AG04450 (cell line): ENCODE measurements around the gene LRPAP1. TPM values are rescaled to one million over a fixed set of nuclear protein-coding genes. Genes with fewer than 3 reads are reported as not detected.

ENCODE experiments used
- CTCF ChIA-PET: fragments of 300-600, 350-600 bp; formaldehyde crosslinking; extraction: SDS; loops from one replicate; lab custom pipeline; 2022; ENCODE audit warnings: antibody characterized with exemption, inconsistent platforms; lab: Charles Lee
- POLR2A ChIA-PET: fragments of 350-600 bp; formaldehyde crosslinking; extraction: SDS; loops from one replicate; lab custom pipeline; 2021; ENCODE audit warnings: antibody characterized with exemption, inconsistent platforms; lab: Yijun Ruan, JAX
- DNase-seq: peaks from one replicate; pipeline ENCODE4 v3.0.0-alpha.2; 2011; ENCODE audit warnings: low read depth, low spot score
- H3K27ac ChIP-seq: one replicate; pipeline ENCODE4 v1.5.1; 2012; ENCODE audit warnings: low read depth, low read length, control low read depth
- H3K27me3 ChIP-seq: one replicate; pipeline ENCODE4 v1.6.0; 2012; ENCODE audit warnings: low read length; ENCODE audit not compliant: control insufficient read depth, insufficient read depth
- H3K4me3 ChIP-seq: 2 replicates; pipeline ENCODE4 v1.5.1; 2011; ENCODE audit warnings: mild to moderate bottlenecking, low read depth, low read length, control low read depth
- H3K9me3 ChIP-seq: 2 replicates; pipeline ENCODE4 v1.5.1; 2012; ENCODE audit warnings: low read length; ENCODE audit not compliant: control insufficient read depth, insufficient read depth
- CTCF ChIP-seq: IDR thresholded peaks from 2 replicates; pipeline ENCODE4 v1.5.1; 2011; ENCODE audit warnings: low read depth, low read length, control low read depth, inconsistent platforms
- polyA plus RNA-seq: library from polyadenylated mRNA; depleted of rRNA; stranded (reverse); fragments of >200 nt; gene quantifications from 2 replicates; pipeline ENCODE4 v1.2.3, GENCODE V29; 2011

LRPAP1 gene
- polyA plus RNA-seq, 1 experiment, result 150 TPM

GRCh38 chr4:3501825-3502425 is 30.3 kb downstream of the LRPAP1 start:
- no peaks in the 10 kb centered on the region for H3K27me3 ChIP-seq
- no peak overlapping the region for H3K27ac ChIP-seq
- TF ChIP-seq CTCF, result no peak
- ChIA-PET CTCF (no interaction called here), POLR2A (no interaction called here)
- DNase-seq, result no peak
- no peak overlapping the region for H3K4me3 ChIP-seq
- H3K9me3 ChIP-seq, result no peaks in the 10 kb centered on the region; the same call in 1 of the 2 replicates

- ChIA-PET POLR2A (no interaction called here), CTCF (no interaction called here)
- H3K27ac ChIP-seq, result no peak overlapping the region
These were observed 30.9 kb downstream of the LRPAP1 start for GRCh38 chr4:3501126-3501824.

GRCh38 chr4:3500634-3501101 is 31.6 kb downstream of the LRPAP1 start:
- Histone ChIP-seq H3K4me3 (no peak overlapping the region), H3K27ac (no peak overlapping the region), H3K9me3 (no peaks in the 10 kb centered on the region; the same call in 1 of the 2 replicates), H3K27me3 (no peaks in the 10 kb centered on the region)
- ChIA-PET POLR2A (no interaction called here), CTCF (no interaction called here)
- TF ChIP-seq CTCF, result no peak
- DNase-seq, result no peak

More at GRCh38 chr4:3501126-3501824, 30.9 kb downstream of the LRPAP1 start:
- Histone ChIP-seq H3K4me3 (no peak overlapping the region), H3K9me3 (no peaks in the 10 kb centered on the region; the same call in 1 of the 2 replicates), H3K27me3 (no peaks in the 10 kb centered on the region)
- no peak for DNase-seq
- TF ChIP-seq CTCF, result no peak

- TF ChIP-seq CTCF, result no peak
- Histone ChIP-seq H3K4me3 (no peak overlapping the region), H3K27me3 (no peaks in the 10 kb centered on the region), H3K9me3 (no peaks in the 10 kb centered on the region; the same call in 1 of the 2 replicates), H3K27ac (no peak overlapping the region)
- ChIA-PET CTCF (interaction anchor here (0.7 kb wide), 1 partner anchor 20 kb away, joined by 4 read pairs; no protein-coding TSS in a partner anchor), POLR2A (no interaction called here)
- no peak for DNase-seq
These were observed 32.1 kb downstream of the LRPAP1 start for GRCh38 chr4:3500111-3500510.

- H3K9me3 ChIP-seq, result no peaks in the 10 kb centered on the region; the same call in 1 of the 2 replicates
- H3K27ac ChIP-seq, result no peak overlapping the region
- no peak for TF ChIP-seq CTCF
- H3K4me3 ChIP-seq, result no peak overlapping the region
- peaks cover under 1% of the 10 kb centered on the region for H3K27me3 ChIP-seq
- DNase-seq, result no peak
- ChIA-PET POLR2A (no interaction called here), CTCF (interaction anchor here (0.7 kb wide), 1 partner anchor 19 kb away, joined by 4 read pairs; no protein-coding TSS in a partner anchor)
These were observed 32.5 kb downstream of the LRPAP1 start for GRCh38 chr4:3499710-3500109.
